Skeletal muscle satellite cell (primary cell): ENCODE results near the gene NCEH1. TPM values are rescaled to one million over a fixed set of nuclear protein-coding genes. Genes with fewer than 3 reads are reported as not detected.
"Not testable (repeated sequence)": the region's sequence is repeated elsewhere in the genome, so short reads cannot be mapped to it uniquely, and the experiment has no call there.

ENCODE experiments used
- H3K27me3 ChIP-seq: 2 replicates; pipeline ENCODE4 v1.7.0; 2013; ENCODE audit warnings: low read length; ENCODE audit not compliant: control insufficient read depth, insufficient read depth
- H3K36me3 ChIP-seq: 2 replicates; pipeline ENCODE4 v1.7.0; 2013; ENCODE audit warnings: mild to moderate bottlenecking, control low read depth, low read length; ENCODE audit not compliant: insufficient read depth
- H3K4me1 ChIP-seq: 2 replicates; pipeline ENCODE4 v1.7.0; 2013; ENCODE audit warnings: low read length; ENCODE audit not compliant: control insufficient read depth, insufficient read depth
- H3K4me2 ChIP-seq: 2 replicates; pipeline ENCODE4 v1.7.0; 2013; ENCODE audit warnings: mild to moderate bottlenecking, low read length
- H3K4me3 ChIP-seq: 2 replicates; pipeline ENCODE4 v1.7.0; 2013; ENCODE audit warnings: low read length
- H3K9ac ChIP-seq: 2 replicates; pipeline ENCODE4 v1.7.0; 2013; ENCODE audit warnings: mild to moderate bottlenecking, low read depth, low read length, moderate library complexity
- H3K9me3 ChIP-seq: replicated peaks from 2 replicates; pipeline ENCODE4 v1.7.0; 2013; ENCODE audit warnings: mild to moderate bottlenecking, control low read depth, low read length
- total RNA-seq: library from RNA; depleted of rRNA; stranded (reverse); fragments of >200 nt; gene quantifications from 2 replicates; pipeline ENCODE4 v1.2.3, GENCODE V29; 2012; rRNA removed

Gene NCEH1
- total RNA-seq, result 9.0 and 11.4 TPM in 2 replicates

GRCh38 chr3:172710664-172711453 is at the start of gene NCEH1:
TSS of gene NCEH1 (minus strand) at chr3:172711067. CDS start at chr3:172710984, 83 bp downstream.
- Histone ChIP-seq H3K9ac (peak within 1 kb of the TSS; percentile 95), H3K9me3 (no peaks in the 10 kb centered on the region), H3K4me1 (peaks cover 35% of the 10 kb centered on the region), H3K4me2 (peak within 1 kb of the TSS; percentile 94), H3K4me3 (peak within 1 kb of the TSS; percentile 83), H3K27me3 (no peaks in the 10 kb centered on the region), H3K36me3 (no peaks in the 10 kb centered on the region)

GRCh38 chr3:172760416-172760815 is 49.5 kb upstream of the NCEH1 start:
- not testable (repeated sequence) for H3K9ac ChIP-seq, H3K4me3 ChIP-seq, H3K4me1 ChIP-seq, H3K27me3 ChIP-seq, H3K9me3 ChIP-seq, H3K4me2 ChIP-seq
- peaks cover 76% of the 10 kb centered on the region for H3K36me3 ChIP-seq

- no peak overlapping the region for H3K4me2 ChIP-seq
- peaks cover 37% of the 10 kb centered on the region for H3K4me1 ChIP-seq
- peaks cover 19% of the 10 kb centered on the region for H3K36me3 ChIP-seq
- H3K4me3 ChIP-seq, result no peak overlapping the region
- H3K27me3 ChIP-seq, result no peaks in the 10 kb centered on the region
- H3K9me3 ChIP-seq, result no peaks in the 10 kb centered on the region
- H3K9ac ChIP-seq, result no peak overlapping the region
Observed at GRCh38 chr3:172753125-172753524, 42.3 kb upstream of the NCEH1 start.

GRCh38 chr3:172752651-172753050 is 41.8 kb upstream of the NCEH1 start:
- H3K4me1 ChIP-seq, result peaks cover 37% of the 10 kb centered on the region
- no peak overlapping the region for H3K4me3 ChIP-seq
- peaks cover 19% of the 10 kb centered on the region for H3K36me3 ChIP-seq
- H3K9me3 ChIP-seq, result no peaks in the 10 kb centered on the region
- peak overlapping the region; percentile 49 for H3K4me2 ChIP-seq
- H3K27me3 ChIP-seq, result no peaks in the 10 kb centered on the region
- H3K9ac ChIP-seq, result no peak overlapping the region

GRCh38 chr3:172751175-172751704 is 40.4 kb upstream of the NCEH1 start:
- peak overlapping the region; percentile 87 for H3K4me3 ChIP-seq

GRCh38 chr3:172750368-172751174 is 39.7 kb upstream of the NCEH1 start, which contains the start of gene ECT2:
TSS of gene ECT2 (plus strand) at chr3:172750726. CDS start at chr3:172754531, 3,805 bp downstream.
- Histone ChIP-seq H3K27me3 (no peaks in the 10 kb centered on the region), H3K9me3 (no peaks in the 10 kb centered on the region), H3K4me1 (peaks cover 45% of the 10 kb centered on the region), H3K36me3 (peaks cover 3% of the 10 kb centered on the region), H3K9ac (peak within 1 kb of the TSS; percentile 96), H3K4me3 (peak within 1 kb of the TSS; percentile 87), H3K4me2 (peak within 1 kb of the TSS; percentile 84)

More at GRCh38 chr3:172751175-172751704, 40.4 kb upstream of the NCEH1 start:
- H3K27me3 ChIP-seq, result no peaks in the 10 kb centered on the region
- H3K9ac ChIP-seq, result peak overlapping the region; percentile 95
- peak overlapping the region; percentile 72 for H3K4me2 ChIP-seq
- H3K36me3 ChIP-seq, result peaks cover 9% of the 10 kb centered on the region
- peaks cover 44% of the 10 kb centered on the region for H3K4me1 ChIP-seq
- H3K9me3 ChIP-seq, result no peaks in the 10 kb centered on the region

GRCh38 chr3:172750069-172750367 is 39.2 kb upstream of the NCEH1 start:
- H3K4me1 ChIP-seq, result peaks cover 45% of the 10 kb centered on the region
- H3K9ac ChIP-seq, result peak overlapping the region; percentile 96
- peak overlapping the region; percentile 84 for H3K4me2 ChIP-seq
- H3K27me3 ChIP-seq, result no peaks in the 10 kb centered on the region
- no peaks in the 10 kb centered on the region for H3K9me3 ChIP-seq
- peak overlapping the region; percentile 65 for H3K4me3 ChIP-seq
- no peaks in the 10 kb centered on the region for H3K36me3 ChIP-seq

- Histone ChIP-seq H3K27me3 (no peaks in the 10 kb centered on the region), H3K4me1 (peaks cover 45% of the 10 kb centered on the region), H3K9ac (peak overlapping the region; percentile 96), H3K9me3 (no peaks in the 10 kb centered on the region), H3K4me2 (peak overlapping the region; percentile 84), H3K4me3 (peak overlapping the region; percentile 65), H3K36me3 (no peaks in the 10 kb centered on the region)
Observed at GRCh38 chr3:172749230-172749965, 38.5 kb upstream of the NCEH1 start.

- H3K4me3 ChIP-seq, result no peak overlapping the region
- H3K4me2 ChIP-seq, result no peak overlapping the region
Observed at GRCh38 chr3:172746475-172746874, 35.6 kb upstream of the NCEH1 start.

GRCh38 chr3:172739462-172739861 is 28.6 kb upstream of the NCEH1 start:
- no peak overlapping the region for H3K9ac ChIP-seq
- H3K4me1 ChIP-seq, result no peaks in the 10 kb centered on the region
- no peak overlapping the region for H3K4me2 ChIP-seq
- H3K4me3 ChIP-seq, result no peak overlapping the region
- H3K27me3 ChIP-seq, result no peaks in the 10 kb centered on the region
- H3K36me3 ChIP-seq, result no peaks in the 10 kb centered on the region
- H3K9me3 ChIP-seq, result no peaks in the 10 kb centered on the region

More at GRCh38 chr3:172746475-172746874, 35.6 kb upstream of the NCEH1 start:
- Histone ChIP-seq H3K9me3 (no peaks in the 10 kb centered on the region), H3K27me3 (no peaks in the 10 kb centered on the region), H3K36me3 (no peaks in the 10 kb centered on the region), H3K9ac (no peak overlapping the region), H3K4me1 (peaks cover 28% of the 10 kb centered on the region)

GRCh38 chr3:172735014-172735413 is 24.1 kb upstream of the NCEH1 start:
- Histone ChIP-seq H3K4me1 (no peaks in the 10 kb centered on the region), H3K4me2 (no peak overlapping the region), H3K9me3 (no peaks in the 10 kb centered on the region), H3K4me3 (no peak overlapping the region), H3K9ac (no peak overlapping the region), H3K36me3 (no peaks in the 10 kb centered on the region), H3K27me3 (no peaks in the 10 kb centered on the region)
